H9 (cell line): ENCODE results near the gene EDNRA. TPM values are rescaled to one million over a fixed set of nuclear protein-coding genes. Genes with fewer than 3 reads are reported as not detected.

Experiments
- DNase-seq: peaks from one replicate; pipeline ENCODE4 v3.0.0-alpha.2; 2017
- H2AFZ ChIP-seq: one replicate; pipeline ENCODE4 v1.6.1; 2013; ENCODE audit warnings: mild to moderate bottlenecking, low read length, control low read depth, moderate library complexity
- H2AK5ac ChIP-seq: 2 replicates; pipeline ENCODE4 v1.6.1; 2013; ENCODE audit warnings: low read length, control low read depth, mixed read lengths; ENCODE audit not compliant: insufficient read length
- H2BK120ac ChIP-seq: one replicate; pipeline ENCODE4 v1.6.1; 2013; ENCODE audit warnings: low read depth, mild to moderate bottlenecking, low read length, control low read depth, inconsistent platforms; ENCODE audit not compliant: poor library complexity, severe bottlenecking
- H2BK12ac ChIP-seq: 2 replicates; pipeline ENCODE4 v1.6.1; 2013; ENCODE audit warnings: low read length, control low read depth, mixed read lengths, low read depth; ENCODE audit not compliant: insufficient read length
- H2BK15ac ChIP-seq: 2 replicates; pipeline ENCODE4 v1.6.1; 2013; ENCODE audit warnings: low read depth, low read length, control low read depth
- H2BK20ac ChIP-seq: one replicate; pipeline ENCODE4 v1.6.1; 2013; ENCODE audit warnings: low read depth, mild to moderate bottlenecking, low read length, control low read depth, inconsistent platforms; ENCODE audit not compliant: poor library complexity, severe bottlenecking
- H2BK5ac ChIP-seq: 2 replicates; pipeline ENCODE4 v1.6.1; 2013; ENCODE audit warnings: low read length, control low read depth, mixed read lengths; ENCODE audit not compliant: insufficient read length
- H3K14ac ChIP-seq: 2 replicates; pipeline ENCODE4 v1.6.1; 2013; ENCODE audit warnings: low read length, control low read depth; ENCODE audit not compliant: insufficient read depth
- H3K18ac ChIP-seq: 2 replicates; pipeline ENCODE4 v1.6.1; 2013; ENCODE audit warnings: low read depth, mild to moderate bottlenecking, mixed read lengths, low read length, control low read depth; ENCODE audit not compliant: insufficient read length
- H3K23ac ChIP-seq: 2 replicates; pipeline ENCODE4 v1.6.1; 2013; ENCODE audit warnings: low read length, control low read depth, mixed read lengths, low read depth; ENCODE audit not compliant: insufficient read length
- H3K23me2 ChIP-seq: 2 replicates; pipeline ENCODE4 v1.6.1; 2013; ENCODE audit warnings: low read depth, mild to moderate bottlenecking, mixed read lengths, low read length, control low read depth; ENCODE audit not compliant: insufficient read length, poor library complexity, severe bottlenecking
- H3K27ac ChIP-seq: 2 replicates; pipeline ENCODE4 v1.5.1; 2013; ENCODE audit warnings: low read length, control low read depth, mixed read lengths, low read depth; ENCODE audit not compliant: insufficient read length
- H3K27me3 ChIP-seq: 2 replicates; pipeline ENCODE4 v1.6.1; 2013; ENCODE audit warnings: low read length, control low read depth, inconsistent platforms; ENCODE audit not compliant: insufficient read depth
- H3K4ac ChIP-seq: 2 replicates; pipeline ENCODE4 v1.6.1; 2013; ENCODE audit warnings: low read depth, mild to moderate bottlenecking, control low read depth, inconsistent platforms, low read length, moderate library complexity
- H3K4me1 ChIP-seq: 2 replicates; pipeline ENCODE4 v1.6.1; 2013; ENCODE audit warnings: low read length, control low read depth, inconsistent platforms; ENCODE audit not compliant: insufficient read depth
- H3K4me2 ChIP-seq: 2 replicates; pipeline ENCODE4 v1.6.1; 2013; ENCODE audit warnings: low read length, control low read depth, mixed read lengths; ENCODE audit not compliant: insufficient read length, insufficient read depth
- H3K56ac ChIP-seq: 2 replicates; pipeline ENCODE4 v1.6.1; 2013; ENCODE audit warnings: low read depth, mild to moderate bottlenecking, mixed read lengths, low read length, control low read depth; ENCODE audit not compliant: insufficient read length
- H3K79me1 ChIP-seq: 2 replicates; pipeline ENCODE4 v1.6.1; 2013; ENCODE audit warnings: low read depth, mild to moderate bottlenecking, moderate library complexity, low read length, control low read depth, inconsistent platforms; ENCODE audit not compliant: insufficient read depth, poor library complexity, severe bottlenecking
- H3K79me2 ChIP-seq: 2 replicates; pipeline ENCODE4 v1.6.1; 2013; ENCODE audit warnings: low read length, control low read depth, inconsistent platforms; ENCODE audit not compliant: insufficient read depth
- H3K9ac ChIP-seq: 2 replicates; pipeline ENCODE4 v1.6.1; 2013; ENCODE audit warnings: low read length, control low read depth, mixed read lengths; ENCODE audit not compliant: insufficient read length; ENCODE audit errors: extremely low read depth
- H3K9me3 ChIP-seq: one replicate; pipeline ENCODE4 v1.6.1; 2013; ENCODE audit warnings: low read depth, low read length, inconsistent platforms; ENCODE audit not compliant: control insufficient read depth
- H3T11ph ChIP-seq: one replicate; pipeline ENCODE4 v1.6.1; 2013; ENCODE audit warnings: mild to moderate bottlenecking, low read length, control low read depth, inconsistent platforms
- H4K20me1 ChIP-seq: one replicate; pipeline ENCODE4 v1.6.1; 2013; ENCODE audit not compliant: control insufficient read depth, insufficient read length, insufficient read depth
- H4K5ac ChIP-seq: 2 replicates; pipeline ENCODE4 v1.6.1; 2013; ENCODE audit warnings: low read depth, mild to moderate bottlenecking, mixed read lengths, low read length, control low read depth; ENCODE audit not compliant: insufficient read length
- H4K8ac ChIP-seq: replicated peaks from 2 replicates; pipeline ENCODE4 v1.6.1; 2013; ENCODE audit warnings: low read length, control low read depth, mixed read lengths, low read depth; ENCODE audit not compliant: insufficient read length
- H4K91ac ChIP-seq: 2 replicates; pipeline ENCODE4 v1.6.1; 2013; ENCODE audit warnings: low read depth, mild to moderate bottlenecking, moderate library complexity, mixed read lengths, low read length, control low read depth; ENCODE audit not compliant: insufficient read length
- H3K27ac Mint-ChIP-seq, 3 experiments: 2 replicates in 2 of 3; 3 replicates in 1 of 3; pipeline ENCODE4 v1.8.0; 2020 to 2021; ENCODE audit warnings: mixed read lengths in 3 of 3, mild to moderate bottlenecking in 1 of 3, moderate library complexity in 1 of 3
- H3K27me3 Mint-ChIP-seq: 2 replicates; pipeline ENCODE4 v1.8.0; 2021; ENCODE audit warnings: low read depth, mild to moderate bottlenecking, moderate library complexity, mixed read lengths
- H3K36me3 Mint-ChIP-seq, 3 experiments: 2 replicates in 2 of 3; 3 replicates in 1 of 3; pipeline ENCODE4 v1.8.0; 2020 to 2021; ENCODE audit warnings: low read depth in 3 of 3, mixed read lengths in 3 of 3; ENCODE audit not compliant: insufficient read depth in 1 of 3
- H3K4me1 Mint-ChIP-seq, 2 experiments: 2 replicates each; pipeline ENCODE4 v1.8.0; 2020; ENCODE audit warnings: mixed read lengths in 2 of 2
- H3K4me3 Mint-ChIP-seq, 2 experiments: 2 replicates in 1 of 2; 3 replicates in 1 of 2; pipeline ENCODE4 v1.8.0; 2020 to 2021; ENCODE audit warnings: mild to moderate bottlenecking in 2 of 2, mixed read lengths in 2 of 2, moderate library complexity in 1 of 2
- H3K9me3 Mint-ChIP-seq, 2 experiments: 2 replicates in 1 of 2; 3 replicates in 1 of 2; pipeline ENCODE4 v1.8.0; 2020; ENCODE audit warnings: mild to moderate bottlenecking in 2 of 2, mixed read lengths in 2 of 2, moderate library complexity in 1 of 2
- CTCF ChIP-seq: fragments of 200-600 bp; sonication (generic); conservative IDR thresholded peaks from 3 replicates; pipeline ENCODE4 v1.8.0; 2021; ENCODE audit warnings: antibody characterized with exemption, mild to moderate bottlenecking
- WGBS: extraction: QIAGEN DNeasy Blood & Tissue Kit; methylation state at CpG from one replicate; pipeline ENCODE4 v1.1.7; 2013; ENCODE audit warnings: missing lambda C conversion rate, low lambda C conversion rate, mixed read lengths; ENCODE audit not compliant: insufficient read length; ENCODE audit errors: extremely low coverage; 5-methylcytosine and 5-hydroxymethylcytosine counted together
- total RNA-seq: library from RNA; stranded (reverse); gene quantifications from 2 replicates; pipeline ENCODE4 v1.2.1, GENCODE V29; 2021

The EDNRA gene
- total RNA-seq, 1 experiment from 2014 or later = 1.6 TPM

DNA sequence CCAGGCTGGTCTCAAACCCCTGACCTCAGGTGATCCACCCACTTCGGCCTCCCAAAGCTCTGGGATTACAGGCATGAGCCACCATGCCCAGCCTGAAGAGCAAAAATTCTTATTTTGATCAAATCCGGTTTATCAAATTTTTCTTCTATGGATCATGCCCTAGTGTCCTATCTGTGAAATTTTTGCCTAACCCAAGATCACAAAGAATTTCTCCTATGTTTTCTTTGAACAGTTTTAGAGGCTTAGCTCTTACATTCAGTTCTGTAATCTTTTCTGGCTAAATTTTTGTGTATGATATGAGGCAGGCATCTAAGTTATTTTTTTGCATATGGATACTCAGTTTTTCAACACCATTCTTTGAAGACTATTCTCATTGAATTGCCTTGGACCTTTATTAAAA lies 27.4 kb downstream of the EDNRA start:
- no peaks in the 10 kb centered on the region for H3K27me3 Mint-ChIP-seq
- no peak overlapping the region for H3K27ac Mint-ChIP-seq

More for the DNA sequence above, 27.4 kb downstream of the EDNRA start:
- Histone ChIP-seq H2BK20ac (no peak overlapping the region), H4K20me1 (no peaks in the 10 kb centered on the region), H3K18ac (no peak overlapping the region), H3K79me1 (no peaks in the 10 kb centered on the region), H3T11ph (no peak overlapping the region), H4K8ac (no peak overlapping the region), H3K4me1 (no peaks in the 10 kb centered on the region), H2AK5ac (no peak overlapping the region), H4K91ac (no peak overlapping the region), H3K4me2 (no peak overlapping the region), H3K23ac (no peak overlapping the region), H2BK5ac (no peak overlapping the region), H3K79me2 (no peaks in the 10 kb centered on the region), H3K56ac (no peak overlapping the region), H3K23me2 (no peaks in the 10 kb centered on the region), H2BK120ac (no peak overlapping the region), H3K4ac (no peak overlapping the region), H2BK15ac (no peak overlapping the region), H2BK12ac (no peak overlapping the region), H3K27ac (no peak overlapping the region), H4K5ac (no peak overlapping the region), H3K9me3 (no peaks in the 10 kb centered on the region), H2AFZ (no peak overlapping the region), H3K27me3 (no peaks in the 10 kb centered on the region), H3K14ac (no peak overlapping the region), H3K9ac (no peak overlapping the region)
- no peak for DNase-seq
- H3K4me3 Mint-ChIP-seq = no peak overlapping the region
- no peak for TF ChIP-seq CTCF
- H3K36me3 Mint-ChIP-seq = no peaks in the 10 kb centered on the region
- H3K9me3 Mint-ChIP-seq = no peaks in the 10 kb centered on the region
- no peaks in the 10 kb centered on the region for H3K4me1 Mint-ChIP-seq
- no CpG with 5 or more reads among the region's 2 CpGs for WGBS
